HG03342 (cell line): ENCODE data around the gene COQ5.
"Not testable (repeated sequence)": the region's sequence is repeated elsewhere in the genome, so short reads cannot be mapped to it uniquely, and the experiment has no call there.

Source experiments
- ATAC-seq: cut with Tn5 transposase; IDR thresholded peaks from one replicate; pipeline ENCODE4 v1.9.1; 2021; ENCODE audit warnings: mild to moderate bottlenecking, moderate library complexity; ENCODE audit not compliant: unreplicated experiment

COQ5 gene

GRCh38 chr12:120528861-120529525 is at the start of gene COQ5:
Gene COQ5 (minus strand): TSS chr12:120529158. CDS start chr12:120529141, 17 bp downstream.
- ATAC-seq: peak; percentile 73

- no peak for ATAC-seq
These were observed 45.1 kb upstream of the COQ5 start for GRCh38 chr12:120574106-120574505.

DNA sequence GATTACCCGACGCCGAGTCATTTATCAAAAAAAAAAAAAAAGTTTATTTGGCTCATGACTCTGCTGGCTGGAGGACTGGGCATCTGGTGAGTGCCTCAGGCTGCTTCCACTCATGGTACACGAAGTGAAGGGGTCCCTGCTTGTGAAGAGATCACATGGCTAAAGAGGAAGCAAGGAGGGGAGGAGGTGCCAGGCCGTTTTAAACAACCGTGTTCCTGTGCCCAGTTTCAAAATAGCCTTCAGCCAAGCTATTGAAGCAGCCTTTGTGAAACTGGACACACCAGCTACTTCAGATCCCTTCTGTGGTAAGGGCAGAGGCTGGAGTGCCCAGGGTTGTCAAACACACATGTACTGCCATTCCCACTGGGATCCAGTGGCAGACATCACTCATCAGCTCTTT is 44.6 kb upstream of the COQ5 start:
- no peak for ATAC-seq

DNA sequence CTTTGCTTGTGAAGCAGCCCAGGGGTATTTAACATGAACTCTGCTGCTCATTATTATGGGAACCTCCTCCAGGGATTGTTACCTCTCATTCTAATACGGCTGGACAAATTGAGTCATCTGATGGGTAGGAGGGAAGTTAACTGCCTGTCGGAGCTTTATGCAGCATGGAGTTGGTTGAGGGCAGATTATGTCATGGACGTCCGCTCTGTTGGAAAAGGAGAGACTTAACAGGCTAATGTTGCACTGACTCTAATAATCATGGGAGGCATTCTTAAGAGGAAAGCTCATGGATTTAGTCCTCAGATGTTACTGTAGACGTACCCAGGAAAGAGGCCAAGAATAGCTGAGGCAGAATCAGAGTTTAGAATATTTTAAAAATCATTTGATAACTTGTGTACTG is 42.3 kb upstream of the COQ5 start:
- ATAC-seq: no peak

DNA sequence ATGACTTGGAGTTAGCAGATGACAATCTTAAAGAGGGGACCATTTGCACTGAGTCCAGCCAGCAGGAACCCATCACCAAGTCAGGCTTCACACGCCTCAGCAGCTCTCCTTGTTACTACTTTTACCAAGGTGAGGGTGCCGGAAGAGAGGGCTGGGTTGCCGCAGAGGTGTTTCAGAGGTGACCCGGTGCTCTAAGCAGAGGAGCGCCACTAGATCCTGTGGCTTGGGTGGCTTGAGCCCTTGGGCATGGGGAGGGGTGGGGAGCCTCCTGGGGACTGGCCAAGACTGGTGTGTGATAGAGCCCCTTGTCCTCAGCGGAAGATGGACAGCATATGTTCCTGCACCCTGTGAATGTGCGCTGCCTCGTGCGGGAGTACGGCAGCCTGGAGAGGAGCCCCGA is 34.5 kb upstream of the COQ5 start:
- no peak for ATAC-seq

DNA sequence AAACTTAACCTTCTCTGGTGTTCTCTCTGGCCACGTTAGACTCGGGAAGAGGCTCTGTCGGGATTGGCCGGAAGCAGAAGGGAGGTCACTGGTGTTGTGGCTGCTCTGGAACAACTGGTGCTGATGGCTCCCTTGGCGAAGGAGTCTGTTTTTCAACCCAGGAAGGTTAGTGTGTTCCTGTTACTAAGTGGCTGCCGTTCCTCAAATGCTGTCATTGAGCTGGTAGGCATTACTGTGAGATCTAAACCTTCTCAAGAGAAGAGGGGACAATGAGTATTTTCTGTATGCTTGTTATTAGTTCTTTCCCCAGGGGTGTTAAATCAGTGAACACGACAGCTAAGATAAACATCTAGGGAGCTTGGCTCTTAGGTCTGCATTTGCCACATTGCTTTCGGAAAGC is 33.9 kb upstream of the COQ5 start:
- ATAC-seq: no peak

DNA sequence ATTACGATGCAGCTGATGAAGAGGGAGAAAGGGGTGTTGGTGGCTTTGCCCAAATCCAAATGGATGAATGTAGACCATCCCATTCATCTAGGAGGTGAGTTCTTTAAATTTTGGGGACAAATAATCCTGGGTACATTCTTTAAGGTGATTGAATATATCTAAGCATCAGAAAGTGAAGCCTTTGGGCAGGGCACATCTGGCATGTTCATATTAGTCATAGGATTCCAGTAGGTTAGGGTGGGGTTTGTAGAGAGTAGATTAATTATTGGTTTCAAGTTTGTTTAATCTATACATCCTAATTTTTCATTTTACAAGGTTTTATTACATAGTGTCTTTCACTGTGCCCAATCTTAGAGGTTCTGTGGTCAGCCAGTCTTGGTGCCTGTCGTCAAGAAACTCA is 28.6 kb upstream of the COQ5 start:
- ATAC-seq: no peak

DNA sequence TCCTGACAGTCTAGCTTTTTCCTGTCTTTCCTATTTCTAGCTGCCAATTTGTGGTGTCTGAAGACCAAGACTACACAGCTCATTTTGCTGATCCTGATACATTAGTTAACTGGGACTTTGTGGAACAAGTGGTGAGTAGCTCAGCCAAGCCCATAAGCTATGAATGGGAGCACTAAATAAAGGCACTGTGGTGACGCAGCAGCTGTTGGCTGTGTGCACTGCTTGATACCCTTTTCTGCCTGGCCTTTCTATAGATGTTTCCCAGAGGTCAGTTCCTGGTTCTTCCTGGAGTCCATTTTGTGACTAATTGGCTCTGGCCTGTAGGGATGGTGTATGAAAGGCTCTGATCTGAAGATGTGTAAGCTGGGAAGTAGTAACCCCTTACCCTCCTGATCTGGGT is 25.7 kb upstream of the COQ5 start:
- ATAC-seq: no peak

GRCh38 chr12:120546050-120546386 is 17.1 kb upstream of the COQ5 start:
- no peak for ATAC-seq

DNA sequence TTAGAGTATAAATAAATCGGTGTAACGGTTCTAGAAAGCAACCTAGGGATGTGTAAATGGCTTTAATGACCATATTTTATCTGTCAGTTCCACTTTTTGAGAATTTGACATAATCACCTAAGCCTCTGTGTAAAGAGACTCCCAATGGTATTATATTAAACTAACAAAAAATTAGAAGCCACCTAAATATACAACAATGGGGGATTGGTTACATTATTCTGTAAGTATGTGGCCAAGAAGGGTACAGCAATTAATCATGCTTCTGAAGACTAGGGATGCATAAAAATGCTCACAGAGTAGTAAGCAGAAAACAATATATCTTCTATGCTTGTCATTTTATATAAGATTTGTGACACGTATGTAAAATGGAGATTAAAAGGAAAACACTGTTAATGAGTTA is 15.7 kb upstream of the COQ5 start:
- no peak for ATAC-seq

GRCh38 chr12:120542166-120542565 is 13.2 kb upstream of the COQ5 start:
- no peak for ATAC-seq

DNA sequence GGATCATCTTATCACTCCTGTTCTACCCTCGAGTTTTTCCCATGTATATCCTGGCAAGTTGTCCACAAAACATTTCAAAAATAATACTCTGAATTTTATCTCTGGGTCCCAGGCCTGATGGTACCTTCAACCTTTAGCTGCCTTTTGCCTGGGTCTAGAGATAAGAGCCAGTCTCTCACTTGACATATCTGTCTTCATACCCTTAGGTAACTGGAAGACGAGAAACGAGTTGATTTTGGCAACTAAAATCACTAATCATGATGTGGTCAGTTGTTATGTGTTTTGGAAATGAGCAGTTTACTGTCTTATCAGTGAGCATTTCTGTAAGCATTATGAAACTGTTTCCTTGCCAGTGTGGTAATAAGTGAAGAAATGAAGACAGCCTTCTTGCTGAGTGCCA is 11.5 kb upstream of the COQ5 start:
- ATAC-seq: no peak

GRCh38 chr12:120539303-120539702 is 10.3 kb upstream of the COQ5 start:
- ATAC-seq: no peak

DNA sequence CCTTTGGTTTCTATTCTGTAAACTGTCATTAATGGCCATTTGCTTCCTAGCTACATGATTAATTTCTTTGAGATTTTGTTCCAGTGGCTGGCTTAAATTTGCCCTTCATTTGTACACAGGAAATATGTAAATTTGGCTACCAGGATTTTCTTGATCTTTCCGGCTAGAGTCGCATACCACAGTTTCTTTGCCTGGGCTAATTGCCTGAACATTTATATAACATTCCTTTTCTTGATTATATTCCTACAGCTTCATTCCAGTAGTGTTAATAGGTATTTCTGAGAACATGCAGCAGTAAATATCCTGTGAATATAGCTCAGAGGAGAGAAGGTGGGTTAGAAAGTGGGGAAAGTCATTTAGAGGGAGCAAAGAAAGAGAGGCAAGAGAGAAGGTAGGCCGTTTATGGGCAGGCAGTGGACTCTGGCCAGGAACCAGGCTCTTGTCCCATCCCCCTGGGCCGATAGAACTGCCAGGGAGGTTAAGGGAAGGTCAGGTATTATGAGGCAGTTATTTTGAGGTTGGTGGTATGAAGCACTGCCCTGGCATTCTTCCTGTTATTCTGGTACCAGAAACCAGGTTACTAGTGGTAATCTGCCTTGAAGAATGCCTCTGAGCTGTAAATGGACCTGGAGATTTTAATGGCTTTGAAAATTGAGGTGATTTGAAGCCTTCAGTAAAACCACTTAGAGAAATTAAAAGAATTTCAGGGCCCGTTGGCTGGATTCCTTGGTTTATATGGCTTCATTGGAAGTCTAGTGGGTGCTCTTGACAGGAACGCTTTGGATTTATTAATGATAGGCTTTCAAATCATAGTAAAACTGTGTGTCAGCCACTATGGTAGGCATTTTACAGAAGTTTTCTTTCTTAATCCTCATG is 9.6 kb upstream of the COQ5 start:
- ATAC-seq: no peak

DNA sequence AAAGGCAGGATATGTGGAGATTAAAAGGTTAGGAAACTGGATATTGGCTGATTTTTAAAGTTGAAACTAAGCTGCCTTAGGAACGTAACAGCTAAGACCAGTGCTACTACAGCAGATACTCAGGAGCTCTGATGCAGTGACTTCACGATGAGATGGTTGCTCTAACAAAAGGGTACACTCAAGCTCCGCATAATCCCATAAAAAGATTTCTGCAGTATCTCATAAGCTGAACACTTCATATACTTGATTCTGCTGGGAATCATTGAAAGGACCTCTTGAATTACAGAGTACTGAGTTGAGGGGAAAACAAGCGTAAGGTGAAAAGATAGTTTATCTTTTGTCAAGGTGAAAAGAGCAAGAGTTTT is 8.9 kb upstream of the COQ5 start:
- ATAC-seq: no peak

GRCh38 chr12:120536064-120536791 is 7.3 kb upstream of the COQ5 start:
- ATAC-seq: no peak

DNA sequence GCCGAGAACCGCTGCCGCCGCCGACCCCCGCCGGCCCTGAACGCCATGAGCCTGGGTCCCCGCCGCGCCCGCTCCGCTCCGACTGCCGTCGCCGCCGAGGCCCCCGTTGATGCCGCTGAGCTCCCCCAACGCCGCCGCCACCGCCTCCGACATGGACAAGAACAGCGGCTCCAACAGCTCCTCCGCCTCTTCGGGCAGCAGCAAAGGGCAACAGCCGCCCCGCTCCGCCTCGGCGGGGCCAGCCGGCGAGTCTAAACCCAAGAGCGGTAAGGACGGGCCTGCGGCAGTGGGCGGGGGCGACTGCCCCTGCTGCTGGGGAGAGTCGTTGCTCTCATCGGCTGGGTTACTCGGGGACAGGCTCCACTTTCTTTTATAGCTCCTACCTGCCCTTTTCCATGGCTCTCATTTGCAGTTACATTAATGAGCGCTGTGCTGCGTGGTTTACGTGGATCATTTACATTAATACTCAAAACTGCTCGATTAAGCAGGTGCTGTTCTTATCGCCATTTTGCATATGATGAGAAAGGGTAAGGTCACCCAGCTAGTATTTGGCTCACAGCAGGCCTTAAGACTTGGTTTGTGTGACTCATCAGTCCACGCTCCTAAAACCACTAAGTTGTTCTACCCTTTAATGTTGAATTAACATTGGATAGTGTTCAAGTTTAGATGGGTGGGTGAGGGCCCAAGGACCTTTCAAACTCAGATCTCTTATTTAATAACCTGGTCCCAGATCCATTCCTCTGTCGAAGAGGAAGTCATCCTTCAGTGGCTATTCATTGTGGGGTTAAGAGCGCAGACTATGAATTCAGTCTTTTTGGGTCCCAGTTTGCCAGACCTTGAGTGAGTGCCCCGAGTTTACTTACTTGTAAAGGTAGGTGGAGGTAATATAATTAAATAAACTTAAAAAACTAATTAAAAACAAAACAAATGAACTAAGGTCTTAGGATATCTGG is 6.0 kb upstream of the COQ5 start:
- peak; percentile 33 for ATAC-seq

DNA sequence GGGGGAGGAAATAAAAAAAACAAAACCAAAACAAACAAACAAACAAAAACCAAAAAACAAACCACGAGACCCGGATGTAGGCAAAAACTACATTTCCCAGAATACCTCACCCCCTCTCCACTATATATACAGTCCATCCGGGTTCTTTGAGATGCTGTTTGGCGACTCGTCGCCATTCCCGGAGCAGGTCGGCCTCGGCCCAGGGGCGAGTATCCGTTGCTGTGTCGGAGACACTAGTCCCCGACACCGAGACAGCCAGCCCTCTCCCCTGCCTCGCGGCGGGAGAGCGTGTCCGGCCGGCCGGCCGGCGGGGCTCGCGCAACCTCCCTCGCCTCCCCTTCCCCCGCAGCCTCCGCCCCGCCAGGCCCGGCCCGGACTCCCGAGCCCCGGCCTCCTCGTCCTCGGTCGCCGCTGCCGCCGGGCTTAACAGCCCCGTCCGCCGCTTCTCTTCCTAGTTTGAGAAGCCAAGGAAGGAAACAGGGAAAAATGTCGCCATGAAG is 5.3 kb upstream of the COQ5 start, which contains the start of gene RNF10:
RNF10 (plus strand) TSS at position 154 of the 500 bp plus-strand sequence. CDS start 456 bp downstream, outside the sequence.
- peak; percentile 67 for ATAC-seq

- ATAC-seq: no peak
These were observed 3.8 kb upstream of the COQ5 start for GRCh38 chr12:120532701-120533238.

DNA sequence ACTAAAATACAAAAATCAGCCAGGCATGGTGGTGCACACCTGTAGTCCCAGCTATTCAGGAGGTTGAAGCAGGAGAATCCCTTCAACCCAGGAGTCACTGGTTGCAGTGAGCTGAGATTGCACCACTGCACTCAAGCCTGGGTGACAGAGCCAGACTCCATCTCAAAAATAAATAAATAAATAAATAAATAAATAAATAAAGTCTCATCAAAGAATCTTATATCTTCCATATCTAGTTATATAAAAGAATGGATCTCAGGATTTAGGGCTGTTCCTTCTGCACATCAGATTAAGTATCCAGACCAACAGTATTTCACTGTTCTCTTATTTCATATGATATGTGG is 1.4 kb upstream of the COQ5 start:
- not testable (repeated sequence) for ATAC-seq
